AML-193 (cell line): ENCODE results near the gene TAAR5.
"Not testable (repeated sequence)": the region's sequence is repeated elsewhere in the genome, so short reads cannot be mapped to it uniquely, and the experiment has no call there.

Source experiments
- DNase-seq, 2 experiments: peaks; one replicate each; lab custom pipeline; 2025; lab: John Stamatoyannopoulos, UW

TAAR5 gene

GRCh38 chr6:132589454-132589853, at the start of gene TAAR5:
TAAR5 (minus strand) TSS chr6:132589741; CDS start chr6:132589686, 55 bp downstream.
- no peak for DNase-seq

GRCh38 chr6:132637135-132637534, 47.6 kb upstream of the TAAR5 start:
- not testable (repeated sequence) for DNase-seq

- not testable (repeated sequence) for DNase-seq
Measured at GRCh38 chr6:132635906-132636305, 46.4 kb upstream of the TAAR5 start.

GRCh38 chr6:132635288-132635687, 45.7 kb upstream of the TAAR5 start:
- DNase-seq: not testable (repeated sequence)

- no peak for DNase-seq
Measured at GRCh38 chr6:132634796-132635195, 45.3 kb upstream of the TAAR5 start.

- no peak for DNase-seq
Measured at GRCh38 chr6:132633362-132633761, 43.8 kb upstream of the TAAR5 start.

GRCh38 chr6:132624175-132624574, 34.6 kb upstream of the TAAR5 start, which contains the start of gene TAAR2:
TAAR2 (minus strand) TSS chr6:132624275; CDS start chr6:132624275, 0 bp downstream.
- DNase-seq: no peak

- DNase-seq: no peak
Measured at GRCh38 chr6:132623106-132623845, 33.7 kb upstream of the TAAR5 start.

- no peak for DNase-seq
Measured at GRCh38 chr6:132616677-132617076, 27.1 kb upstream of the TAAR5 start.

- DNase-seq: no peak
Measured at GRCh38 chr6:132614554-132614953, 25.0 kb upstream of the TAAR5 start.

GRCh38 chr6:132612449-132613108, 23.0 kb upstream of the TAAR5 start:
- DNase-seq: no peak

- no peak for DNase-seq
Measured at GRCh38 chr6:132611616-132612015, 22.1 kb upstream of the TAAR5 start.

GRCh38 chr6:132607544-132608233, 18.1 kb upstream of the TAAR5 start:
- DNase-seq: no peak

- DNase-seq: no peak
Measured at GRCh38 chr6:132604635-132605152, 15.2 kb upstream of the TAAR5 start.

- DNase-seq: not testable (repeated sequence)
Measured at GRCh38 chr6:132600900-132601299, 11.4 kb upstream of the TAAR5 start.

- DNase-seq: peak; percentile 14 to 37
Measured at GRCh38 chr6:132598473-132598872, 8.9 kb upstream of the TAAR5 start.

GRCh38 chr6:132596201-132596600, 6.7 kb upstream of the TAAR5 start:
- DNase-seq: no peak

- peak; percentile 72 to 75 for DNase-seq
Measured at GRCh38 chr6:132592855-132593254, 3.3 kb upstream of the TAAR5 start.

GRCh38 chr6:132590362-132590761, 821 bp upstream of the TAAR5 start:
- no peak for DNase-seq

GRCh38 chr6:132587424-132587823, 2.1 kb downstream of the TAAR5 start:
- peak; percentile 92 to 96 for DNase-seq

- no peak for DNase-seq
Measured at GRCh38 chr6:132584698-132585097, 4.8 kb downstream of the TAAR5 start.

- peak; percentile 59 to 61 for DNase-seq
Measured at GRCh38 chr6:132571774-132572173, 17.8 kb downstream of the TAAR5 start.
